ENCODE results near the gene RGS7.

- TF ChIP-seq EZH2 (IDR thresholded peaks at IDR 0.05; ENCODE audit: borderline replicate concordance, low read length) = no peak
- peak in 1 of 2 donors; percentile 9 for TF ChIP-seq CTCF (conservative IDR thresholded peaks at IDR 0.05 in 1 of 2, IDR thresholded peaks at IDR 0.05 in 1 of 2; ENCODE audit: extremely low read depth in 1 of 2, insufficient read depth in 1 of 2, low read depth in 1 of 2, low read length in 2 of 2)
These were observed 410.1 kb downstream of the RGS7 start for GRCh38 chr1:240946926-240947325.

All from mammary epithelial cell (primary cell).